ENCODE results near the gene SLC16A5.
"Not testable (repeated sequence)": the region's sequence is repeated elsewhere in the genome, so short reads cannot be mapped to it uniquely, and the experiment has no call there.

The SLC16A5 gene

GRCh38 chr17:75113798-75114551, 26.2 kb downstream of the SLC16A5 start:
- DNase-seq = peak; percentile 56

- DNase-seq = no peak
Observed at GRCh38 chr17:75114552-75115314, 27.0 kb downstream of the SLC16A5 start.

GRCh38 chr17:75115555-75115954, 27.8 kb downstream of the SLC16A5 start:
- DNase-seq = no peak

- no peak for DNase-seq
Observed at GRCh38 chr17:75116737-75117136, 29.0 kb downstream of the SLC16A5 start.

GRCh38 chr17:75118307-75118706, 30.6 kb downstream of the SLC16A5 start:
- no peak for DNase-seq

GRCh38 chr17:75124041-75124818, 36.5 kb downstream of the SLC16A5 start:
- peak; percentile 27 for DNase-seq

GRCh38 chr17:75124819-75125162, 37.0 kb downstream of the SLC16A5 start:
- DNase-seq = no peak

- no peak for DNase-seq
Observed at GRCh38 chr17:75125984-75126383, 38.2 kb downstream of the SLC16A5 start.

- no peak for DNase-seq
Observed at GRCh38 chr17:75126954-75127353, 39.2 kb downstream of the SLC16A5 start.

- not testable (repeated sequence) for DNase-seq
Observed at GRCh38 chr17:75127936-75128335, 40.2 kb downstream of the SLC16A5 start.

GRCh38 chr17:75128694-75129505, 41.1 kb downstream of the SLC16A5 start:
- DNase-seq = no peak

GRCh38 chr17:75129576-75129975, 41.8 kb downstream of the SLC16A5 start:
- no peak for DNase-seq

- no peak for DNase-seq
Observed at GRCh38 chr17:75130059-75130631, 42.4 kb downstream of the SLC16A5 start.

GRCh38 chr17:75130632-75131277, 43.0 kb downstream of the SLC16A5 start:
- peak; percentile 11 for DNase-seq

GRCh38 chr17:75131278-75132017, 43.7 kb downstream of the SLC16A5 start, which contains the start of gene NT5C:
NT5C (minus strand) TSS chr17:75131742; CDS start chr17:75131707, 35 bp downstream.
- peak; percentile 65 for DNase-seq

- not testable (repeated sequence) for DNase-seq
Observed at GRCh38 chr17:75132018-75133000, 44.6 kb downstream of the SLC16A5 start.

- DNase-seq = no peak
Observed at GRCh38 chr17:75133001-75133400, 45.2 kb downstream of the SLC16A5 start.

- not testable (repeated sequence) for DNase-seq
Observed at GRCh38 chr17:75133607-75134347, 46.0 kb downstream of the SLC16A5 start.

- no peak for DNase-seq
Observed at GRCh38 chr17:75135452-75135851, 47.7 kb downstream of the SLC16A5 start.

Measured in NCI-H2029 (cell line).